ENCODE results near the gene NEIL3. TPM values are rescaled to one million over a fixed set of nuclear protein-coding genes. Genes with fewer than 3 reads are reported as not detected.

NEIL3 gene
- total and polyA plus RNA-seq, 11 donors: 0.04 to 1.7 (median 0.19) TPM; not detected in 6

DNA sequence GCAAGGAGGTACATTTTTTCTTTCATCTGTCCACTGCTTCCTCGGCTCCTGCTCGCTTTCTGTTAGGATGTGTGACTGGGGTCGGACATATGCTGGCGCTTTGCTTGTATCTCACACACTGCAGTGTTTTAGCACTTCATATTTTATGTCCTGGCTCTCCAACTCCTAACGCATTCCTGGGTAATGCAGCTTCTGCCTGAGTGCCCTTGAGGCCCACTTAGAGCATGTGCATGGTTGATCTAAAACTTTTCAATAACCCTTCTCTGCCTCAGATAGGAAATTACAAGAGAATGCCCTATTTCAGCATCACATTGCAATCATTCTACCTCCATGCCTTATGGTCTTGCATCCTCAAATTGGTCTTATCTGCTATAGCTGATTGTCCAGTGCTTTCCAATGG, 65.3 kb downstream of the NEIL3 start:
- H3K27me3 ChIP-seq: no peaks in the 10 kb centered on the region
- no peaks in the 10 kb centered on the region for H3K9me3 ChIP-seq
- ATAC-seq (no peak), DNase-seq (no peak)
- intact Hi-C loops (cut with DNase I): no loop called here
- H3K27ac ChIP-seq: no peak overlapping the region
- H3K4me3 ChIP-seq: no peak overlapping the region
- H3K4me1 ChIP-seq: no peaks in the 10 kb centered on the region
- WGBS, 4 donors: 51 to 71% (median 65%) methylated on average over 5 of the region's 5 CpGs
- H3K36me3 ChIP-seq: no peaks in the 10 kb centered on the region
- TF ChIP-seq POLR2A (IDR thresholded peaks at IDR 0.05): no peak
- TF ChIP-seq, protein P1, sequence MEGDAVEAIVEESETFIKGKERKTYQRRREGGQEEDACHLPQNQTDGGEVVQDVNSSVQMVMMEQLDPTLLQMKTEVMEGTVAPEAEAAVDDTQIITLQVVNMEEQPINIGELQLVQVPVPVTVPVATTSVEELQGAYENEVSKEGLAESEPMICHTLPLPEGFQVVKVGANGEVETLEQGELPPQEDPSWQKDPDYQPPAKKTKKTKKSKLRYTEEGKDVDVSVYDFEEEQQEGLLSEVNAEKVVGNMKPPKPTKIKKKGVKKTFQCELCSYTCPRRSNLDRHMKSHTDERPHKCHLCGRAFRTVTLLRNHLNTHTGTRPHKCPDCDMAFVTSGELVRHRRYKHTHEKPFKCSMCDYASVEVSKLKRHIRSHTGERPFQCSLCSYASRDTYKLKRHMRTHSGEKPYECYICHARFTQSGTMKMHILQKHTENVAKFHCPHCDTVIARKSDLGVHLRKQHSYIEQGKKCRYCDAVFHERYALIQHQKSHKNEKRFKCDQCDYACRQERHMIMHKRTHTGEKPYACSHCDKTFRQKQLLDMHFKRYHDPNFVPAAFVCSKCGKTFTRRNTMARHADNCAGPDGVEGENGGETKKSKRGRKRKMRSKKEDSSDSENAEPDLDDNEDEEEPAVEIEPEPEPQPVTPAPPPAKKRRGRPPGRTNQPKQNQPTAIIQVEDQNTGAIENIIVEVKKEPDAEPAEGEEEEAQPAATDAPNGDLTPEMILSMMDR (IDR thresholded peaks at IDR 0.05): no peak

GRCh38 chr4:177375372-177375771, 65.7 kb downstream of the NEIL3 start:
- Histone ChIP-seq H3K36me3 (no peaks in the 10 kb centered on the region), H3K4me1 (no peaks in the 10 kb centered on the region), H3K27me3 (no peaks in the 10 kb centered on the region), H3K4me3 (no peak overlapping the region), H3K27ac (no peak overlapping the region), H3K9me3 (no peaks in the 10 kb centered on the region)
- TF ChIP-seq POLR2A (IDR thresholded peaks at IDR 0.05): no peak
- TF ChIP-seq, protein P1 (IDR thresholded peaks at IDR 0.05): no peak
- no peak for DNase-seq
- no peak for ATAC-seq
- intact Hi-C loops (cut with DNase I): no loop called here
- WGBS, 4 donors: 45 to 57% (median 52%) methylated on average over 3 of the region's 3 CpGs

DNA sequence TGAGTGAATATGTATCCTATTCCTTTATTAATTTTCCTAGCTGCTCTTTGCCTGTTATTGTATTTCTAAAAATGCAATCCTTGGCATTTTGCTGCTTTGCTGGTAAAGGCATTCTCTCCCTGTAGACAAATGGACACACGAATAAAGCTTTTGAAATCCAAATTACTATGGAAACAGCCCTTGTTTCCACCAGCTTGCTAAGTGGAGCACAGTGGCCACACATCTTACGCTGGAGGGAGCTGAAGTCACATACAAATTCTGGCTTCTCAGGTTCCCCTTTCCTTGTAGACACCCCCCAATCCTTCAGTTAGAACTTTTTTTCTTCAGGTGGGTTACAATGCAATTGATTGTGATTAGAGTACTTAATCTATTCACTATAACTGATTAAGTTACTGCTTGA, 66.3 kb downstream of the NEIL3 start:
- DNase-seq (no peak), ATAC-seq (no peak)
- intact Hi-C loops (cut with DNase I): no loop called here
- 62 to 86% (median 78%) methylated on average over 2 of the region's 2 CpGs for WGBS, 4 donors
- TF ChIP-seq, protein P1 (IDR thresholded peaks at IDR 0.05): no peak
- TF ChIP-seq POLR2A (IDR thresholded peaks at IDR 0.05): no peak
- Histone ChIP-seq H3K9me3 (no peaks in the 10 kb centered on the region), H3K4me3 (no peak overlapping the region), H3K4me1 (no peaks in the 10 kb centered on the region), H3K27me3 (no peaks in the 10 kb centered on the region), H3K27ac (no peak overlapping the region), H3K36me3 (no peaks in the 10 kb centered on the region)

DNA sequence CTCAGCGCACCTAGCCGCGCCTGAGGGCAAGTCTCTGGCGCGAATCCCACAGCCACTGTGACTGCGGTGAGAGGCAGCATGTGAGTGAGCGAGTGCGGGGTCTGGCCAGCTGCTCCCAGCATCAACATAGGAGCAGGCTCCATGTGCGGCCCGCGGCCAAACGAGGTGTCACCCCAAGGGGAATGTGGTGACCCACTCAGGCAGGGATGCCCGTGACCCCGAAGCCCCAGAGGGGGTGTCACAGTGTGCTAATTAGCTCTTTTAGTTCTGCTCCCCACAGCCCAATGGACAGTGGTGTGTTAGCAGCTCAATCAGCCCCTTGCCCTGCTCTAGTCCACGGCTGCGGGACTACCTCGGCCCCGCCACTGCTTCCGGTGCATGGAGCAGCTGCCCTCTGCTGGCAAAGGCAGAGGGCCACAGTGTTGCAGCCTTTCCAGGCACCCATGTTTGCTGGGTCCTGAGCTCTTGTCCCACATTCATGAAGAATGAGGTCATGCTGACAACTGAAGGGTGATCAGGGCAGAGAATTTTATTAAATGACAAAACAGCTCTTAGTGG, 71.1 kb downstream of the NEIL3 start:
- Histone ChIP-seq H3K36me3 (no peaks in the 10 kb centered on the region), H3K27me3 (no peaks in the 10 kb centered on the region), H3K4me3 (no peak overlapping the region), H3K4me1 (no peaks in the 10 kb centered on the region), H3K9me3 (no peaks in the 10 kb centered on the region), H3K27ac (no peak overlapping the region)
- intact Hi-C loops (cut with DNase I): no loop called here
- no peak for DNase-seq
- ATAC-seq: no peak
- no peak for TF ChIP-seq POLR2A (IDR thresholded peaks at IDR 0.05)
- TF ChIP-seq, protein P1 (IDR thresholded peaks at IDR 0.05): no peak
- 95 to 97% (median 95%) methylated on average over 15 to 19 of the region's 19 CpGs for WGBS, 4 donors
